Measurements from ENCODE around the gene MYO6.

MYO6 gene

DNA sequence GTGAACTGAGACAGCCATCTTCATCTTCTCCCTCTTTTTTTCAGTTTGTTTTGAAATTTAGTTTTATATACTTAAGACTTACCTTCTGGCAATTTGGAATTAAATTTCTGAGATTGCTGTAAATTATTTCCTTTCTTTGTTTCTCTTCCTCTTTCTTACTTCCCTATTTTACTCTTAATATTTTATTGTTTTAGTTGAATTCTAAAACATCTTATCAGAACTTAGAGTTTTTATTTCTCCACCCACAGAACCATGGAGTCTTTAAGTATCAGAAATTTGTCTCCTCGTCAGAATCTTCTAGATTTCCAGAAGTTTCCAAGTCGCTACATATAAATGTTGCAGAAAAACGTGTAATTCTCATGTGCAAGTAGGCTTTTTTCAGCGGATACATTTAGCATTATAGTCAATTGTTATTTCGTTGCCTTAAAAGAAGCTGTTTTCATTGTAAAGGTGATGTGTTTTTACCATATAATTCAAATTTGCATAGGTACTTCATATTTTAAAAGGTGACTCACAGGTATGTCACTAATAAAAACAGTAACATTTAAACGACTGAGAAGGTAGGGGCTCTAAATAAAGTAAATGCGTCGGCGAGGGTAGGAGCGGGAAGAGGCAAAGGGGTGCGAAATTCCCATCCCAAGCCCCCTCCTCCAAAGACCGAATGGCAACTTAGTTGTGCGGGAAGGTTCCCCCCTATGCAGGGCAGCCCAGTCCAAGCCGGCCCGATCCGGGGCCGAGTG is 866 bp upstream of the MYO6 start:
- H3K18ac ChIP-seq (ENCODE audit: low read length), result peak overlapping the region; percentile 86
- no peak overlapping the region for H2BK5ac ChIP-seq (ENCODE audit: low read length)
- peak overlapping the region; percentile 64 for H3K4me2 ChIP-seq (ENCODE audit: insufficient read depth, low read length, poor library complexity, severe bottlenecking)
- no peaks in the 10 kb centered on the region for H3K79me1 ChIP-seq (ENCODE audit: low read depth, low read length)
- peak overlapping the region; percentile 71 for H3K14ac ChIP-seq (ENCODE audit: low read length)
- no CpG with 5 or more reads among the region's 17 CpGs for WGBS, 2 donors (ENCODE audit: extremely low coverage in 2 of 2, insufficient read length in 2 of 2, insufficient replicate concordance in 1 of 2)
- H3K4ac ChIP-seq (ENCODE audit: low read length), result no peak overlapping the region
- peak overlapping the region; percentile 99 for H2AFZ ChIP-seq (ENCODE audit: low read length)
- H3K23ac ChIP-seq (ENCODE audit: low read depth, low read length, poor library complexity), result peak overlapping the region; percentile 98
- peak overlapping the region; percentile 92 to 99 for H3K4me3 ChIP-seq (ENCODE audit: low read length in 2 of 2)
- peak overlapping the region; percentile 87 for H3K9ac ChIP-seq (ENCODE audit: low read depth, low read length, poor library complexity)
- no peak overlapping the region for H2BK120ac ChIP-seq (ENCODE audit: low read depth, low read length)
- peaks cover 4 to 8% (median 7%) of the 10 kb centered on the region in 3 experiments for H3K27me3 ChIP-seq (ENCODE audit: control insufficient read depth in 3 of 3, insufficient read depth in 3 of 3, low read depth in 1 of 3, low read length in 3 of 3)
- H3K9me3 ChIP-seq (replicated peaks in 1 of 2; ENCODE audit: control insufficient read depth in 2 of 2, insufficient read depth in 1 of 2, low read depth in 1 of 2, low read length in 2 of 2), result no peaks in the 10 kb centered on the region
- H4K91ac ChIP-seq (ENCODE audit: low read depth, low read length, poor library complexity), result no peak overlapping the region
- no peak for DNase-seq (ENCODE audit: low spot score)
- no peak overlapping the region for H2BK12ac ChIP-seq (ENCODE audit: low read length)
- H3K36me3 ChIP-seq (replicated peaks in 1 of 2; ENCODE audit: control insufficient read depth in 2 of 2, insufficient read depth in 2 of 2, low read length in 2 of 2), result no peaks in the 10 kb centered on the region
- peak overlapping the region; percentile 98 for H2BK15ac ChIP-seq (ENCODE audit: low read length)
- no peak overlapping the region for H4K8ac ChIP-seq (ENCODE audit: low read depth, low read length)
- peak overlapping the region; percentile 39 for H3K27ac ChIP-seq (replicated peaks; ENCODE audit: low read length)
- peaks cover 0 to 4% of the 10 kb centered on the region in 2 donors for H3K4me1 ChIP-seq (ENCODE audit: control insufficient read depth in 2 of 2, insufficient read depth in 1 of 2, low read depth in 1 of 2, low read length in 2 of 2)
- H2AK5ac ChIP-seq (ENCODE audit: low read depth, low read length), result no peak overlapping the region

DNA sequence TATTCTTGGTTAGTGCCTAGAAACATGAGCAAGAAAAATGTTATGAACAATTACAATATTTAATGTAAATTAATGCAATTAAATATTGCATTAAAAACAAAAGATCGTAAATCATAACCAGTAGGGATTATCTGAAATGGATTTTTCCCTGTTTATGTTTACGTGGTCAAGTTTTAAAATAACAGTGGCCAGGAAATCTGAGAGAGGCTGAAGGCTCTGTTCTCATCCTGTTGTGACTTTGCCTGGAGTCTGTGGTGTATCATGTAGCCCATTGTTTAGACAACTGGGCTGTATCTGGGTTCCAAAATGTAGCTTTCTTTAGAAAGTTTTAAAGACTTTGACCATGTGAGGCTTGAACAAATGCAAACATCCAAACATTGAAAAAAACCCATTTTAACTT is 2.4 kb downstream of the MYO6 start:
- no CpG with 5 or more reads among the region's 2 CpGs for WGBS, 2 donors (ENCODE audit: extremely low coverage in 2 of 2, insufficient read length in 2 of 2, insufficient replicate concordance in 1 of 2)
- Histone ChIP-seq H3K27ac (replicated peaks; ENCODE audit: low read length) (no peak overlapping the region), H3K4ac (ENCODE audit: low read length) (no peak overlapping the region), H2BK120ac (ENCODE audit: low read depth, low read length) (no peak overlapping the region), H3K36me3 (replicated peaks in 1 of 2; ENCODE audit: control insufficient read depth in 2 of 2, insufficient read depth in 2 of 2, low read length in 2 of 2) (no peaks in the 10 kb centered on the region), H4K91ac (ENCODE audit: low read depth, low read length, poor library complexity) (no peak overlapping the region), H2BK15ac (ENCODE audit: low read length) (no peak overlapping the region), H3K4me1 (ENCODE audit: control insufficient read depth in 2 of 2, insufficient read depth in 1 of 2, low read depth in 1 of 2, low read length in 2 of 2) (peaks cover 0 to 4% of the 10 kb centered on the region in 2 donors), H3K9me3 (replicated peaks in 1 of 2; ENCODE audit: control insufficient read depth in 2 of 2, insufficient read depth in 1 of 2, low read depth in 1 of 2, low read length in 2 of 2) (no peaks in the 10 kb centered on the region), H3K18ac (ENCODE audit: low read length) (no peak overlapping the region), H4K8ac (ENCODE audit: low read depth, low read length) (no peak overlapping the region), H2AFZ (ENCODE audit: low read length) (no peak overlapping the region), H2AK5ac (ENCODE audit: low read depth, low read length) (no peak overlapping the region), H3K4me2 (ENCODE audit: insufficient read depth, low read length, poor library complexity, severe bottlenecking) (no peak overlapping the region), H3K4me3 (ENCODE audit: low read length in 2 of 2) (no peak overlapping the region), H3K79me1 (ENCODE audit: low read depth, low read length) (peaks cover 1% of the 10 kb centered on the region), H2BK12ac (ENCODE audit: low read length) (no peak overlapping the region), H3K27me3 (ENCODE audit: control insufficient read depth in 3 of 3, insufficient read depth in 3 of 3, low read depth in 1 of 3, low read length in 3 of 3) (peaks cover 0 to 8% (median 4%) of the 10 kb centered on the region in 3 experiments), H2BK5ac (ENCODE audit: low read length) (no peak overlapping the region), H3K23ac (ENCODE audit: low read depth, low read length, poor library complexity) (no peak overlapping the region), H3K14ac (ENCODE audit: low read length) (no peak overlapping the region), H3K9ac (ENCODE audit: low read depth, low read length, poor library complexity) (no peak overlapping the region)
- no peak for DNase-seq (ENCODE audit: low spot score)

DNA sequence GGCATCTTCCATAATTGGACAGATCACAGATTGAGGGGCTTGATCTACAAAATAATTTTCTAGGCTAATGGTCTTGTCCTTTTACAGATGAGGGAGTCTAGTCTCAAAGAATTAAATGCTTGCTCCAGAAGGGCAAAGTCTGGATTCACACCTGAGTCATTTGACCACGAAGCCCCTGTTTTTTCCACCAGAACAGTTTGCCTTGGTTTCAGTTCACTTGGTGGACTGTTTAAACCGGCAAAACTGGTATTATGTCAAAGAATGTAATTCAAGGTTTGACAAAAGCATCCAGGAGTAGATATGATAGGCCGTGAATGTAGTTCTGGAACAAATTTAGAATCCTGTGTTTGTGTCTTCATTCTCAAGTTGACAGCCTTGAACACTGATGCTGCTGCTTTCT is 3.3 kb downstream of the MYO6 start:
- Histone ChIP-seq H3K4me1 (ENCODE audit: control insufficient read depth in 2 of 2, insufficient read depth in 1 of 2, low read depth in 1 of 2, low read length in 2 of 2) (peaks cover 0 to 4% of the 10 kb centered on the region in 2 donors), H3K4me2 (ENCODE audit: insufficient read depth, low read length, poor library complexity, severe bottlenecking) (no peak overlapping the region), H3K4me3 (ENCODE audit: low read length in 2 of 2) (no peak overlapping the region), H3K27me3 (ENCODE audit: control insufficient read depth in 3 of 3, insufficient read depth in 3 of 3, low read depth in 1 of 3, low read length in 3 of 3) (peaks cover 0 to 8% (median 4%) of the 10 kb centered on the region in 3 experiments), H2AFZ (ENCODE audit: low read length) (no peak overlapping the region), H4K91ac (ENCODE audit: low read depth, low read length, poor library complexity) (no peak overlapping the region), H2BK12ac (ENCODE audit: low read length) (no peak overlapping the region), H2AK5ac (ENCODE audit: low read depth, low read length) (no peak overlapping the region), H3K4ac (ENCODE audit: low read length) (no peak overlapping the region), H3K36me3 (replicated peaks in 1 of 2; ENCODE audit: control insufficient read depth in 2 of 2, insufficient read depth in 2 of 2, low read length in 2 of 2) (no peaks in the 10 kb centered on the region), H3K23ac (ENCODE audit: low read depth, low read length, poor library complexity) (no peak overlapping the region), H3K14ac (ENCODE audit: low read length) (no peak overlapping the region), H3K9me3 (replicated peaks in 1 of 2; ENCODE audit: control insufficient read depth in 2 of 2, insufficient read depth in 1 of 2, low read depth in 1 of 2, low read length in 2 of 2) (no peaks in the 10 kb centered on the region), H3K9ac (ENCODE audit: low read depth, low read length, poor library complexity) (no peak overlapping the region), H3K79me1 (ENCODE audit: low read depth, low read length) (peaks cover 1% of the 10 kb centered on the region), H4K8ac (ENCODE audit: low read depth, low read length) (no peak overlapping the region), H2BK5ac (ENCODE audit: low read length) (no peak overlapping the region), H3K18ac (ENCODE audit: low read length) (no peak overlapping the region), H2BK120ac (ENCODE audit: low read depth, low read length) (no peak overlapping the region), H3K27ac (replicated peaks; ENCODE audit: low read length) (no peak overlapping the region), H2BK15ac (ENCODE audit: low read length) (no peak overlapping the region)
- DNase-seq (ENCODE audit: low spot score), result no peak
- no CpG with 5 or more reads among the region's 3 CpGs for WGBS, 2 donors (ENCODE audit: extremely low coverage in 2 of 2, insufficient read length in 2 of 2, insufficient replicate concordance in 1 of 2)

DNA sequence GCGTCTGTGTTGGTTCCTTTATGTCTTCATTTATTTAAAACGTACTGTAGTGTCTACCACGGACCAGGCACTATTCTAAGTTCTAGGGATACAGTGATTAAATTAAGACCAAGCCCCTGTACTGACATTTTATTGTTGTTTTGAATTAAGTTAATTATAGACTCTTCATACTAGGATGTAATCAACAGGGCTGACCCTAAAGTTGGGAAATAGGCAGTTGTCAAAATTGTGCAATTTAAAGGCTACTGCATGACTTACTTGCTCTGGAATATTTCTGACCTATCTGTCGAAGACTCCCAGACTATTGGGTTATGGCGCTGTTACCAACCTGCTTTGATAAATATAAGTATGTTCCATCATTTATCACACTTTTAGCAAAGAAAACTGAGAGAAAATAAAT is 6.7 kb downstream of the MYO6 start:
- Histone ChIP-seq H3K4me3 (ENCODE audit: low read length in 2 of 2) (no peak overlapping the region), H3K23ac (ENCODE audit: low read depth, low read length, poor library complexity) (no peak overlapping the region), H2AFZ (ENCODE audit: low read length) (no peak overlapping the region), H2AK5ac (ENCODE audit: low read depth, low read length) (no peak overlapping the region), H3K4me2 (ENCODE audit: insufficient read depth, low read length, poor library complexity, severe bottlenecking) (no peak overlapping the region), H3K18ac (ENCODE audit: low read length) (no peak overlapping the region), H3K79me1 (ENCODE audit: low read depth, low read length) (peaks cover 1% of the 10 kb centered on the region), H4K91ac (ENCODE audit: low read depth, low read length, poor library complexity) (no peak overlapping the region), H3K9ac (ENCODE audit: low read depth, low read length, poor library complexity) (no peak overlapping the region), H2BK5ac (ENCODE audit: low read length) (no peak overlapping the region), H3K14ac (ENCODE audit: low read length) (no peak overlapping the region), H3K9me3 (replicated peaks in 1 of 2; ENCODE audit: control insufficient read depth in 2 of 2, insufficient read depth in 1 of 2, low read depth in 1 of 2, low read length in 2 of 2) (no peaks in the 10 kb centered on the region), H3K36me3 (replicated peaks in 1 of 2; ENCODE audit: control insufficient read depth in 2 of 2, insufficient read depth in 2 of 2, low read length in 2 of 2) (no peaks in the 10 kb centered on the region), H3K27me3 (ENCODE audit: control insufficient read depth in 3 of 3, insufficient read depth in 3 of 3, low read depth in 1 of 3, low read length in 3 of 3) (no peaks in the 10 kb centered on the region), H3K4ac (ENCODE audit: low read length) (no peak overlapping the region), H4K8ac (ENCODE audit: low read depth, low read length) (no peak overlapping the region), H3K4me1 (ENCODE audit: control insufficient read depth in 2 of 2, insufficient read depth in 1 of 2, low read depth in 1 of 2, low read length in 2 of 2) (no peaks in the 10 kb centered on the region), H2BK12ac (ENCODE audit: low read length) (no peak overlapping the region), H3K27ac (replicated peaks; ENCODE audit: low read length) (no peak overlapping the region), H2BK120ac (ENCODE audit: low read depth, low read length) (no peak overlapping the region), H2BK15ac (ENCODE audit: low read length) (no peak overlapping the region)
- no CpG with 5 or more reads among the region's 5 CpGs for WGBS, 2 donors (ENCODE audit: extremely low coverage in 2 of 2, insufficient read length in 2 of 2, insufficient replicate concordance in 1 of 2)
- no peak for DNase-seq (ENCODE audit: low spot score)
